Adrenal gland (tissue), 12 donors: ENCODE results near the gene FAM217B. TPM values are rescaled to one million over a fixed set of nuclear protein-coding genes. Genes with fewer than 3 reads are reported as not detected.

Source experiments
- DNase-seq, 7 donors: peaks; one replicate each; pipeline ENCODE4 v3.0.0-alpha.2; 2019 to 2020
- H3K27ac ChIP-seq, 5 donors: fragments of 200-600 bp; sonication (generic) in 4 of 5; 1 replicate in 3 of 5; 2 replicates in 2 of 5; pipeline versions ENCODE4 v1.5.1 to v1.8.0; 2016 to 2020; ENCODE audit warnings: mild to moderate bottlenecking in 1 of 5
- H3K27me3 ChIP-seq: fragments of 200-600 bp; 2 replicates; pipeline ENCODE4 v1.8.0; 2021
- H3K36me3 ChIP-seq, 2 donors: fragments of 200-600 bp; replicated peaks in 1 of 2; 1 replicate in 1 of 2; 2 replicates in 1 of 2; pipeline versions ENCODE4 v1.5.1 to v1.8.0; 2018 to 2022
- H3K4me1 ChIP-seq, 2 donors: fragments of 200-600 bp; replicated peaks in 1 of 2; 1 replicate in 1 of 2; 2 replicates in 1 of 2; pipeline versions ENCODE4 v1.5.1 to v1.8.0; 2018 to 2021
- H3K4me3 ChIP-seq, 4 donors: fragments of 200-600 bp; sonication (generic) in 3 of 4; one replicate each; pipeline ENCODE4 v1.5.1; 2016 to 2018
- H3K9me3 ChIP-seq, 3 donors: fragments of 200-600 bp; sonication (generic) in 1 of 3; replicated peaks in 1 of 3; 1 replicate in 2 of 3; 2 replicates in 1 of 3; pipeline versions ENCODE4 v1.5.1 to v1.8.0; 2016 to 2021
- POLR2A ChIP-seq, 2 donors: fragments of 450-650 bp; IDR thresholded peaks; one replicate each; pipeline ENCODE4 v1.6.1; 2017; ENCODE audit warnings: antibody characterized with exemption in 2 of 2, mild to moderate bottlenecking in 2 of 2, moderate library complexity in 1 of 2
- WGBS, 4 donors: extraction: QIAGEN DNeasy Blood & Tissue Kit in 2 of 4; methylation state at CpG; one replicate each; pipeline versions ENCODE4 v1.1.5 to v1.1.7; 2013 to 2017; 5-methylcytosine and 5-hydroxymethylcytosine counted together
- intact Hi-C, 2 donors: fragments of 100-400 bp; cut with DNase I; formaldehyde crosslinking; loops; one replicate each; pipeline versions ENCODE4 v1.14.1 to v1.15.0; 2022 to 2023
- polyA plus RNA-seq, 3 donors: library from polyadenylated mRNA; stranded (reverse); fragments of 200-250 nt in 2 of 3; fragments of 350-450 nt in 1 of 3; fragmentation: Illumina TruSeq in 1 of 3; extraction: RNeasy Lipid Tissue Mini Kit (QIAGEN cat#74804) in 1 of 3; gene quantifications; one replicate each; pipeline ENCODE4 v1.2.3, GENCODE V29; 2013 to 2014
- total RNA-seq, 9 donors: library from RNA; depleted of rRNA in 4 of 9; stranded (reverse); fragments of >200 nt in 4 of 9; fragments of 120-200 nt in 1 of 9; fragmentation: NEBNext Ultra II Directional in 1 of 9; extraction: Animal tissue kit (Norgen Biotek cat#: 25700) in 1 of 9; gene quantifications; one replicate each; pipeline versions ENCODE4 v1.1.0 to v1.2.4, GENCODE V29; 2013 to 2023
- TF ChIP-seq, protein P1 (sequence below), 6 experiments: fragments of 450-650 bp in 4 of 6; fragments of 200-600 bp in 2 of 6; sonication (generic) in 1 of 6; IDR thresholded peaks; 1 replicate in 5 of 6; 2 replicates in 1 of 6; pipeline versions ENCODE4 v1.5.1 to v1.8.0; 2016 to 2021; ENCODE audit warnings: antibody characterized with exemption in 6 of 6, mild to moderate bottlenecking in 2 of 6, moderate library complexity in 1 of 6
- donor health status: healthy with polysubstance abuse.
- donor health status: Bipolar disorder and iron deficiency.
- donor health status: DM: yes; HTN: yes; CAD: no.
- donor health status: DM: no; HTN: no; CAD: no.
- donor health status: DM: no; HTN: no; CAD: no.
- donor health status: DM: yes; HTN: yes; CAD: no.

The FAM217B gene
- total and polyA plus RNA-seq, 12 donors: 1.6 to 12.9 (median 8.2) TPM

DNA sequence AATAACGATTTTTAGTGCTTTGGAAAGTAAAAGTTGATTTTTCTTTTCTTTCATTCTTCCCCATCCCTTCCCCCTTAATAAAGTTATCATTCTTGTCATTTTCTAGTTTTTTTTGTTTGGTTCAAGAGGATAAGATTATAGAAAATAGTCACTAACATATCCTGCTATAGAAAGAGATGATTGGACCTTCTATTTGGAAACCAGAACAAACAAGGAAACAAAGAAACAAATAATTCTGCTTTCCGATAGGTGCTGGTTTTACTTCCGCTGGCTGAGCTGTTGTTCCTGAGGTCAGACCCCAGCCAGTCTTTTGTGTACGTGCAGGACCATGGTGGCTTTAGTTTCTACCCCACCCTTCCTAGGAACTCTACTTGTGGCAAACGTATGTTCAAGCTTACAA, 17.9 kb downstream of the FAM217B start, which contains the start of gene CDH26:
TSS of gene CDH26 (plus strand) at position 301 of the 400 bp plus-strand sequence. CDS start 304 bp downstream, outside the sequence.
- H3K4me3 ChIP-seq: no peak within 1 kb of the TSS
- no peaks in the 10 kb centered on the region for H3K36me3 ChIP-seq
- no peak within 1 kb of the TSS for H3K27ac ChIP-seq
- no peak for DNase-seq
- no peak for TF ChIP-seq POLR2A (IDR thresholded peaks at IDR 0.05)
- TF ChIP-seq, protein P1, sequence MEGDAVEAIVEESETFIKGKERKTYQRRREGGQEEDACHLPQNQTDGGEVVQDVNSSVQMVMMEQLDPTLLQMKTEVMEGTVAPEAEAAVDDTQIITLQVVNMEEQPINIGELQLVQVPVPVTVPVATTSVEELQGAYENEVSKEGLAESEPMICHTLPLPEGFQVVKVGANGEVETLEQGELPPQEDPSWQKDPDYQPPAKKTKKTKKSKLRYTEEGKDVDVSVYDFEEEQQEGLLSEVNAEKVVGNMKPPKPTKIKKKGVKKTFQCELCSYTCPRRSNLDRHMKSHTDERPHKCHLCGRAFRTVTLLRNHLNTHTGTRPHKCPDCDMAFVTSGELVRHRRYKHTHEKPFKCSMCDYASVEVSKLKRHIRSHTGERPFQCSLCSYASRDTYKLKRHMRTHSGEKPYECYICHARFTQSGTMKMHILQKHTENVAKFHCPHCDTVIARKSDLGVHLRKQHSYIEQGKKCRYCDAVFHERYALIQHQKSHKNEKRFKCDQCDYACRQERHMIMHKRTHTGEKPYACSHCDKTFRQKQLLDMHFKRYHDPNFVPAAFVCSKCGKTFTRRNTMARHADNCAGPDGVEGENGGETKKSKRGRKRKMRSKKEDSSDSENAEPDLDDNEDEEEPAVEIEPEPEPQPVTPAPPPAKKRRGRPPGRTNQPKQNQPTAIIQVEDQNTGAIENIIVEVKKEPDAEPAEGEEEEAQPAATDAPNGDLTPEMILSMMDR (IDR thresholded peaks at IDR 0.05): no peak
- no peaks in the 10 kb centered on the region for H3K4me1 ChIP-seq
- no peaks in the 10 kb centered on the region for H3K9me3 ChIP-seq
- WGBS, 4 donors: 84 to 90% (median 87%) methylated on average over 5 of the region's 5 CpGs
- no peaks in the 10 kb centered on the region for H3K27me3 ChIP-seq
- intact Hi-C loops: no loop called here

DNA sequence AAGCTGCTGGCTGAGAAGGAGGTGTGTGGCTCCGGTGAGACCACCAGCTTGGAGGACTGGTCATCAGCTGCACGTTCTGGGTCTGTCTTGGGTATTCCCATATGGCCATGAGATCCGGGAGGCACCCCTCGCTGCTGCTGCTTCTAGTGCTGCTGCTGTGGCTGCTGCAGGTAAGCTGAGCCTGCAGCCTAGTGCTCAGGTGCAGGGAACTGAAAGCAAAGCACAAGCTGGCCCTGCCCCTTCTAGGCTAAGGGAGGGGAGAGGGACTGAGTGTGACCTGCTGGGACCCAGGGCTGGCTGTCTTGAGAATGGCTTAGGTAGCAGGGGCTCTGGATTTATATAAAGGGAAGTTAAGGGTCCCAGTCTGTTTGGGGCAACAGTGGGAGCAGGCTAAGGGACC, 18.4 kb downstream of the FAM217B start:
- H3K4me3 ChIP-seq: no peak overlapping the region
- no peaks in the 10 kb centered on the region for H3K27me3 ChIP-seq
- TF ChIP-seq, protein P1 (IDR thresholded peaks at IDR 0.05): no peak
- TF ChIP-seq POLR2A (IDR thresholded peaks at IDR 0.05): no peak
- WGBS, 4 donors: 74 to 100% (median 83%) methylated on average over 4 of the region's 4 CpGs
- no peak overlapping the region for H3K27ac ChIP-seq
- no peaks in the 10 kb centered on the region for H3K36me3 ChIP-seq
- no peaks in the 10 kb centered on the region for H3K4me1 ChIP-seq
- intact Hi-C loops: no loop called here
- no peak for DNase-seq
- no peaks in the 10 kb centered on the region for H3K9me3 ChIP-seq

DNA sequence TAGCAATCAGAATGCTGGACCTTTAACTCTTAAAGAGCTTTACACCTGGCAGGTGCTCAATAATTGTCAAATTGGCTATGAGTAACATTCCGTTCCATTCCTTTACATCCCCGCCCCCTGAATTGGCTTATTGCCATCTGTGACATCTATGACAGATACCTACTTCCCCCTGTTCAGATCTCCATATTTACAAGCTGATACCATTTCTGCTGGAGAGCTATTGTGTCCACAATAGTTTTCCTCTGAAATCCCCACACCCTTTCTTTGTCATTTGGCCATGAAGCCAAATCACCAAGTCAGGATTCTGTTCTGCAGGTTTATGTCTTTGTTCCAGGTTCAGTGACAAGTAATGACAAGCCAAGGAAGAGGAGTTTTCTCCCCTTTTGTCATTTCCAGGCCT, 21.2 kb downstream of the FAM217B start:
- WGBS, 4 donors: 71 to 90% (median 81%) methylated on average over 2 of the region's 2 CpGs
- no peak overlapping the region for H3K4me3 ChIP-seq
- intact Hi-C loops: no loop called here

DNA sequence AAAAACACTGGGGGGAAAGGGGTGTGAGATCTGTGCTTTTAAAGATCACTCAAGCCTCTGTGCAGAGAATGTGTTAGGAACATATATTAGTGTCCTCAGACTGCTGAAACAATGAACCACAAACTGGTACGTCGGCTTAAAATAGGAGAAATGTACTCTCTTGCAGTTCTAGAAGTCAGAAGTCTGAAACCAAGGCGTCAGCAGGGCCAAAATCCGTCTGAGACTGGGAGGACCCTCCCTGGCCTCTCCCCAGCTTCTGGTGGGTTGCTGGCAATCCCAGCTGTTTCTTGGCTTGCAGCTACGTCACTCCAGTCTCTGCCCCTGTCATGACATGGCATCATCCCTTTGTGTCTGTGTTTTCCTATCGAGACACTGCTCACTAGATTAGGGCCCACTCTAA, 22.0 kb downstream of the FAM217B start:
- DNase-seq: no peak
- intact Hi-C loops: no loop called here
- Histone ChIP-seq H3K27ac (no peak overlapping the region), H3K4me3 (no peak overlapping the region), H3K4me1 (no peaks in the 10 kb centered on the region), H3K36me3 (no peaks in the 10 kb centered on the region), H3K9me3 (no peaks in the 10 kb centered on the region), H3K27me3 (no peaks in the 10 kb centered on the region)
- 83 to 94% (median 88%) methylated on average over 6 of the region's 6 CpGs for WGBS, 4 donors
- TF ChIP-seq POLR2A (IDR thresholded peaks at IDR 0.05): no peak
- TF ChIP-seq, protein P1 (IDR thresholded peaks at IDR 0.05): no peak

More for the DNA sequence above, 21.2 kb downstream of the FAM217B start:
- H3K9me3 ChIP-seq: no peaks in the 10 kb centered on the region
- no peak for TF ChIP-seq POLR2A (IDR thresholded peaks at IDR 0.05)
- TF ChIP-seq, protein P1 (IDR thresholded peaks at IDR 0.05): no peak
- no peak for DNase-seq
- no peak overlapping the region for H3K27ac ChIP-seq
- no peaks in the 10 kb centered on the region for H3K27me3 ChIP-seq
- no peaks in the 10 kb centered on the region for H3K36me3 ChIP-seq
- H3K4me1 ChIP-seq: no peaks in the 10 kb centered on the region
